Measurements from ENCODE around the gene BBOX1. TPM values are rescaled to one million over a fixed set of nuclear protein-coding genes. Genes with fewer than 3 reads are reported as not detected.
"Not testable (repeated sequence)": the region's sequence is repeated elsewhere in the genome, so short reads cannot be mapped to it uniquely, and the experiment has no call there.

Gene BBOX1
- total and polyA plus RNA-seq, 9 donors = 0.14 to 0.80 (median 0.27) TPM

DNA sequence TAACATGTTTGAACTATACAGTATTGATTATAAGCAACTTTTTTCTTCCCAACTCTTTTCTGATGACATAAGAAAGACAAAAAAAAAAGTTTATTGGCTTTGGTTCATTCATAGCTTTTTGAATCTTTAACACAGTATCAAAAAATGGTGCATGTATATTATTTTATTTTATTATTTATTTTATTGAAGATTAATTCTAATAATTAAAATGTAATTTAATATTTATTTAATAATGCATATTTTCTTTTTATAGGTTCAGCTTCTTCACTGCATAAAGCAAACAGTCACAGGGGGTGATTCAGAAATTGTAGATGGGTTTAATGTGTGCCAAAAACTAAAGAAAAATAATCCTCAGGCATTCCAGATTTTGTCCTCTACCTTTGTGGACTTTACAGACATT is 78.8 kb downstream of the BBOX1 start:
- DNase-seq = no peak
- no peak overlapping the region for H3K4me3 ChIP-seq (ENCODE audit: low read length)
- no peak overlapping the region for H3K27ac ChIP-seq (ENCODE audit: low read length)
- no peaks in the 10 kb centered on the region for H3K4me1 ChIP-seq (ENCODE audit: control insufficient read depth, insufficient read depth, low read length)
- no peaks in the 10 kb centered on the region for H3K27me3 ChIP-seq (ENCODE audit: control insufficient read depth, insufficient read depth, low read length)
- no peaks in the 10 kb centered on the region for H3K36me3 ChIP-seq (ENCODE audit: control insufficient read depth, insufficient read depth, low read length)
- H3K9me3 ChIP-seq (replicated peaks; ENCODE audit: control insufficient read depth, low read depth, low read length) = no peaks in the 10 kb centered on the region

DNA sequence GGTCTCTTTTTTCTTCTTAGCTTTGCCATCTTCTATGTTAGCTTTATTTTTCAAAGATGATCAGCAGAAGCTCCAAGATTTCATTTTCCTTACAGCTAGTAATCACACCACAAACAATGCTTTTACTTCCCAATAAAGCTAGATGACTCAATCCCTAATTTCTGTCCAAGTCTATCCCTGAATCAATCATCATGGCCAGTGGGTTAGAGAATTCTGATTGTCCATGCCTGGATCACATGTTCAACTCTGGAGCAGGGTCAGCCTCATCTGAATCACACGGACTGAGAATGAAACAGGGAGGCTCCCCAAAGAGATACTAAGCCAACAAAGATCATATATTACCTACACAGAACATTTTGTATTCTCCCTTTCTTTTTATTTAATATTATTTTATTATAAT is 79.6 kb downstream of the BBOX1 start:
- no peaks in the 10 kb centered on the region for H3K36me3 ChIP-seq (ENCODE audit: control insufficient read depth, insufficient read depth, low read length)
- WGBS (ENCODE audit: insufficient coverage) = no CpG with 5 or more reads among the region's 1 CpG
- no peaks in the 10 kb centered on the region for H3K9me3 ChIP-seq (replicated peaks; ENCODE audit: control insufficient read depth, low read depth, low read length)
- H3K27me3 ChIP-seq (ENCODE audit: control insufficient read depth, insufficient read depth, low read length) = no peaks in the 10 kb centered on the region
- H3K27ac ChIP-seq (ENCODE audit: low read length) = no peak overlapping the region
- no peak for DNase-seq
- no peaks in the 10 kb centered on the region for H3K4me1 ChIP-seq (ENCODE audit: control insufficient read depth, insufficient read depth, low read length)
- no peak overlapping the region for H3K4me3 ChIP-seq (ENCODE audit: low read length)

DNA sequence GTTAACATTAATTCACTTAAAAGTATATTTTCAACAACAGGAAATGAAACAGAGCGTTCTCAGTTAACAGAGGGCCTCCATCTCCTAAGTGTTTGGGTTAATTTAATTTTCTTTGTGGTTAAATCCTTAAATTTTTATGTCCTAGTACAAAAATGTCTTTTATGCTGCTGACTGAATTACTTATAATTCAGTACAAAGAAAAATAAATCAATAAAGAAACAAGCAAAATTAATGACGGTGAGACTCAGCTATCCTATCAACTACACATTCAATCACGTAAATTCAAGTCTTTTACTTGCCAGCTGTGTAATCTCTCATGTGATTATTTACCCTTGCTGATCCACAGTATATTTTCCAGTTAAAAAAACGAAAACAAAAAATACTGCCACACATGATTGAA is 81.4 kb downstream of the BBOX1 start:
- no peak overlapping the region for H3K4me3 ChIP-seq (ENCODE audit: low read length)
- H3K27ac ChIP-seq (ENCODE audit: low read length) = no peak overlapping the region
- no peaks in the 10 kb centered on the region for H3K9me3 ChIP-seq (replicated peaks; ENCODE audit: control insufficient read depth, low read depth, low read length)
- no CpG with 5 or more reads among the region's 4 CpGs for WGBS (ENCODE audit: insufficient coverage)
- no peaks in the 10 kb centered on the region for H3K36me3 ChIP-seq (ENCODE audit: control insufficient read depth, insufficient read depth, low read length)
- H3K4me1 ChIP-seq (ENCODE audit: control insufficient read depth, insufficient read depth, low read length) = no peaks in the 10 kb centered on the region
- no peaks in the 10 kb centered on the region for H3K27me3 ChIP-seq (ENCODE audit: control insufficient read depth, insufficient read depth, low read length)
- DNase-seq = no peak

DNA sequence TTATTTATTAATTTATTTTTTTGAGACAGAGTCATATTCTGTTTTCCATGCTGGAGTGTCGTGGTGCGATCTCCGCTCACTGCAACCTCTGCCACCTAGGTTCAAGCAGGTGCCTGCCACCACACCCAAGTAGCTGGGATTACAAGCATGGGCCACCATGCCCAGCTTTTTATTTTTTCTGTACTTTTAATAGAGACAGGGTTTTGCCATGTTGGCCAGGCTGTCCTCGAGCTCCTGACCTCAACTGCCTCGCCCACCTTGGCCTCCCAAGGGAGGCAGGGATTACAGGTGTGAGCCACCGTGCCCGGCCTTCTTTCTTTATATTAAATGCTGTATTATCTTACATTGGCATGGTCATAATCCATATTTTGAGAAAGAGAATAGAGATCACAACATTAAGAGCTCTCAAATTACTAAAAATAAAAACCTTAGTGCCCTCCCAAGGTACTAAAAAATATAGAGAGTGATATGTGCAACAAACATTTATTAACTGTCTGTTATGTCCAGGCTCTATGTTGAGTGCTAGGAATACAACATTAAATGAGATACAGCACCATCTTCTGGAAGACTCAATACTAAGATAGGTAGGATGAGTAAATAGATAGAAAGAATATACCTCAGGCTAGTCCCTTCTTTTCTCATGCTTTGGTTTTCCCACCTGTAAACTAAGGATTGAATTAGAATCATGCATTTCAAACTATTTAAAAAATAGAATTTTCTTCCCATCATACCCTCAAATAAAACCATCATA is 84.1 kb downstream of the BBOX1 start:
- Histone ChIP-seq H3K4me1 (ENCODE audit: control insufficient read depth, insufficient read depth, low read length) (no peaks in the 10 kb centered on the region), H3K27me3 (ENCODE audit: control insufficient read depth, insufficient read depth, low read length) (no peaks in the 10 kb centered on the region), H3K9me3 (replicated peaks; ENCODE audit: control insufficient read depth, low read depth, low read length) (no peaks in the 10 kb centered on the region), H3K27ac (ENCODE audit: low read length) (no peak overlapping the region), H3K36me3 (ENCODE audit: control insufficient read depth, insufficient read depth, low read length) (no peaks in the 10 kb centered on the region), H3K4me3 (ENCODE audit: low read length) (no peak overlapping the region)
- 100% methylated on average over 1 of the region's 7 CpGs for WGBS (ENCODE audit: insufficient coverage)
- DNase-seq = peak; percentile 69

DNA sequence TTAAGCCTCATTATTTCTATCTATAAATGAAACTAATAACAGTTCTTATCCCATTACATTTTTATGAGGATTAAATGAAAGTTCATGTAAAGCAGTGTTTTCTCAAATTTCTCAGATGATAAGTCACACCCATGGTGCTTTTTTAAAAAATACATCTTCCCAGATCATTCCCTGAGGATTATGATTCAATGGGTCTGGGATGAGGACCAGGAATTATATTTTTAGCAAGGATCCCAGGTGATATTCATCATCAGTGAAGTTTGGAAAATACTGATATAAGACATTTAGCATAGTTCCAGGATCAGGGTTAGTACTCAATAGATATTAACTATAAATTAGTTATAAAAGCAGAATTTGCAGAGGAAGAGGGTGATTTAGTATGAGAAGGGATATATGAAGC is 89.1 kb downstream of the BBOX1 start:
- Histone ChIP-seq H3K36me3 (ENCODE audit: control insufficient read depth, insufficient read depth, low read length) (no peaks in the 10 kb centered on the region), H3K27me3 (ENCODE audit: control insufficient read depth, insufficient read depth, low read length) (no peaks in the 10 kb centered on the region), H3K4me1 (ENCODE audit: control insufficient read depth, insufficient read depth, low read length) (peaks cover 4% of the 10 kb centered on the region), H3K27ac (ENCODE audit: low read length) (peak overlapping the region; percentile 76), H3K9me3 (replicated peaks; ENCODE audit: control insufficient read depth, low read depth, low read length) (no peaks in the 10 kb centered on the region), H3K4me3 (ENCODE audit: low read length) (no peak overlapping the region)
- DNase-seq = peak; percentile 93

DNA sequence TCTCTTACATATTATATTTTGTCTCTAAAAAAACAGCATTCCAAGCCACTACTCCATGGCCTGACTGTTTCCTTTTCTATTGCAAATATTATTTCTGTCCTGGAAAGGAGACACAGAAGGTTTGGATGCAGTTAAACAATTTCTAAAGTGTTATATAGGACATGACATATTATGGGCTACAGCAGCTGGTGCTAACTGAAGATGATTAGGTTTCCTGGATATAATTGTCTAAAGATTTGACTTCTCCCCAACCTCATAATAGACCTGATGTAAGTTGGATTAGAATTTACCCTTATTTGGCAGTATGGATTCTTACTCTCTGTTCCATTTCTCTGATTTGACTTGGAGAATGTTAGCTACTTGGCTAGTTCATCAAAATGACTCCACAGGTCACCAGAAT is 90.2 kb downstream of the BBOX1 start:
- peaks cover 4% of the 10 kb centered on the region for H3K4me1 ChIP-seq (ENCODE audit: control insufficient read depth, insufficient read depth, low read length)
- H3K27ac ChIP-seq (ENCODE audit: low read length) = peak overlapping the region; percentile 76
- H3K27me3 ChIP-seq (ENCODE audit: control insufficient read depth, insufficient read depth, low read length) = no peaks in the 10 kb centered on the region
- H3K9me3 ChIP-seq (replicated peaks; ENCODE audit: control insufficient read depth, low read depth, low read length) = peaks cover 2% of the 10 kb centered on the region
- no peak overlapping the region for H3K4me3 ChIP-seq (ENCODE audit: low read length)
- DNase-seq = peak; percentile 93
- no peaks in the 10 kb centered on the region for H3K36me3 ChIP-seq (ENCODE audit: control insufficient read depth, insufficient read depth, low read length)

DNA sequence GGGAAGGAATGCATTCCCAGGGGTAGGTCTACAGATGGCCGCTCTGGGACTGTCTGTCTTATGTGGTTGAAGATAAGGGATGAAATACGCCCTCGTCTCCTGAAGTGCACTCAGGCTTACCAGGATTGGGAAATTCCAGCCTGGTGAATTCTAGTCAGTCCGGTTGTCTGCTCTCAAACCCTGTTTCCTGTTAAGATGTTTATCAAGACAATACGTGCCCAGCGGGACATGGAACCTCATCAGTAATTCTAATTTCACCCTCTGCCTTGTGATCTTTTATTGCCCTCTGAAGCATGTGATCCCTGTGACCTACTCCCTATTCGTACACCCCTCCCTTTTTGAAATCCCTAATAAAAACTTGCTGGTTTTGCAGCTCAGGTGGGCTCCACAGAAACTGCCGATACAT is 95.3 kb downstream of the BBOX1 start:
- H3K4me3 ChIP-seq (ENCODE audit: low read length); DNase-seq; H3K9me3 ChIP-seq (replicated peaks; ENCODE audit: control insufficient read depth, low read depth, low read length); H3K36me3 ChIP-seq (ENCODE audit: control insufficient read depth, insufficient read depth, low read length); H3K27ac ChIP-seq (ENCODE audit: low read length); H3K27me3 ChIP-seq (ENCODE audit: control insufficient read depth, insufficient read depth, low read length); H3K4me1 ChIP-seq (ENCODE audit: control insufficient read depth, insufficient read depth, low read length): not testable (repeated sequence)
- WGBS (ENCODE audit: insufficient coverage) = 71% methylated on average over 4 of the region's 8 CpGs

DNA sequence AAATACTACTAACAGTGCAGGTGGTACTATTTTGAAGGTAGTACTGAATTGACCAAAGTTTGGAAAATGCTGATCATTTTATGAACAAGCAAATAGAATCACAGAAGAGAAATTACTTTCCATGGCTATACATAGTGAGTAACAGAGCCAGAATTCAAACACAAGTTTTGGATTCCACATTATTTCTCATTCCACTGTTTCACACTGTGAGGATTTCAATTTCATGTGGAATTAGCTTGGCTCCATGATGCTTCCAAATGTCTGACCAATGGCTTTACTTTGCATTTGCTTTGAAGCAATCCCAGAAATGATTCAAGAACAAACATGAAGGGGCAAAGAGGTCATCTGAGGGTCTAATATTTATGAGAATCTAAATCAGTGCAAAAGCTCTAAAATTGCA is 98.1 kb downstream of the BBOX1 start:
- peaks cover 11% of the 10 kb centered on the region for H3K9me3 ChIP-seq (replicated peaks; ENCODE audit: control insufficient read depth, low read depth, low read length)
- peak; percentile 75 for DNase-seq
- H3K4me3 ChIP-seq (ENCODE audit: low read length) = no peak overlapping the region
- no peaks in the 10 kb centered on the region for H3K4me1 ChIP-seq (ENCODE audit: control insufficient read depth, insufficient read depth, low read length)
- no peaks in the 10 kb centered on the region for H3K36me3 ChIP-seq (ENCODE audit: control insufficient read depth, insufficient read depth, low read length)
- H3K27me3 ChIP-seq (ENCODE audit: control insufficient read depth, insufficient read depth, low read length) = no peaks in the 10 kb centered on the region
- H3K27ac ChIP-seq (ENCODE audit: low read length) = peak overlapping the region; percentile 16

DNA sequence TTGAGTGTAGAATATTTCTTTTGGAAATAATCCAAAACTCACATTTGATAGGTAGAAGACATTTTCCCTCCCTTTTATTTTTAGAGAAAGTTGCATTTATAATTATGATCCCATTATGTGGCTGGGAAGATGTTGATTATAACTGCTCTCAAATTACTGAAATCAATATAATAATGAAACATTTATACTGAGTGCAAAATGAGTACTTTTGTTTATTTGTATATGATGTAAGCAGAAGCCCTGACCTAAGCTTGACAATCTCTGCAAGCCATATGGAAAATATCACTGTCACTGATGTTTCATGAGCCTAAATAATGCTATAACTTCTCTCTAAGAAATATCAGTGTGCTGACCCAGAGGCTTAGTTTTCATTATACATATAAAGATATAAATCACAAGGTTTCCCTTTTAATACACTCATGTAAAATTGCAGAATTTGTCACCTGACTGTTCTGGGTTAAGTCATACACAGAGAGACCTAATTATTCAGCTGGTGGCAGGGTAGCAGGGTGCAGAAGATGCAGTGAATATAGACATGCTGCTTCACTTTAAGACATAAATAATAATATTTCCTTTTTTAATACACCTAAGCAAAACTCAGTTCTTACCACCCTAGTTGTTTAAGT is 99.2 kb downstream of the BBOX1 start:
- Histone ChIP-seq H3K36me3 (ENCODE audit: control insufficient read depth, insufficient read depth, low read length) (no peaks in the 10 kb centered on the region), H3K9me3 (replicated peaks; ENCODE audit: control insufficient read depth, low read depth, low read length) (peaks cover 11% of the 10 kb centered on the region), H3K27me3 (ENCODE audit: control insufficient read depth, insufficient read depth, low read length) (no peaks in the 10 kb centered on the region), H3K4me3 (ENCODE audit: low read length) (no peak overlapping the region), H3K4me1 (ENCODE audit: control insufficient read depth, insufficient read depth, low read length) (no peaks in the 10 kb centered on the region), H3K27ac (ENCODE audit: low read length) (no peak overlapping the region)
- peak; percentile 67 for DNase-seq

DNA sequence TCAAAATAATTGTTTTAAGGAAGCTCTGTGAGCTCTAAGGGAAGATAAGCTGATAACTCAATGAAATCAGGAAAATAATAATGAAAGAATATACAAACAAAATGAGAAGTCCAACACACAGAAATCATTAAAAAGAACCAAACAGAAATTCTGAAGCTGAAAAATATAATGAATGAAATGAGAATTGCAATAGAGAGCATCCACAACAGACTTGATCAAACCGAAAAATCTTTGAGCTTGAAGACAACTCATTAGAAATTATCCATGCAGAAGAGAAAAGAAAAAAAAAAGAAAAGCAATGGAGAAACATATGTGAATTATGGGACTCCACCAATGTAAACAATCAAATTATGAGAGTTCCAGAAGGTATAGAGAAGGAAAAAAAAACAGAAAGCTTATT is 101.0 kb downstream of the BBOX1 start:
- WGBS (ENCODE audit: insufficient coverage) = no CpG with 5 or more reads among the region's 1 CpG
- no peaks in the 10 kb centered on the region for H3K36me3 ChIP-seq (ENCODE audit: control insufficient read depth, insufficient read depth, low read length)
- H3K27ac ChIP-seq (ENCODE audit: low read length) = no peak overlapping the region
- peaks cover 5% of the 10 kb centered on the region for H3K9me3 ChIP-seq (replicated peaks; ENCODE audit: control insufficient read depth, low read depth, low read length)
- no peak for DNase-seq
- H3K4me1 ChIP-seq (ENCODE audit: control insufficient read depth, insufficient read depth, low read length) = no peaks in the 10 kb centered on the region
- H3K27me3 ChIP-seq (ENCODE audit: control insufficient read depth, insufficient read depth, low read length) = no peaks in the 10 kb centered on the region
- no peak overlapping the region for H3K4me3 ChIP-seq (ENCODE audit: low read length)

DNA sequence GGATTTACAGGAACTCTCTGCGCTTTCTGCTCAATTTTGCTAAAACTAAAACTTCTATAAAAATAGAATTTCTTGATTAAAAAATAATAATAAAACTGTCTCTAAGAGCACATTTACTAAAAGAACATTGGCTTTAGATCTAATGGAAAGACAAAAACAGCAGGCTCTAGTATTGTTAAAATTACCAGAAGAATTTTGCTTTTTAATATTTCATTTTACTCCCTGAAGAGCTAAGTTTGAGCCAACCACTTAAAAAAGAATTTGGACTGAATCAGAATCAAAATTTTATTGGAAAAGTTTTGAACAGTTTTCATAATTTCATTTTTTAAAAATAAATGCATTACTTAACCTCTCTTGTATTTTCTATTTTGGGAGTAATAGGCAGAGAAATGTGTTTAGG is 107.3 kb downstream of the BBOX1 start:
- peak; percentile 89 for DNase-seq

More for the DNA sequence above, 107.3 kb downstream of the BBOX1 start:
- Histone ChIP-seq H3K4me3 (ENCODE audit: low read length) (no peak overlapping the region), H3K9me3 (replicated peaks; ENCODE audit: control insufficient read depth, low read depth, low read length) (no peaks in the 10 kb centered on the region), H3K27ac (ENCODE audit: low read length) (peak overlapping the region; percentile 71), H3K27me3 (ENCODE audit: control insufficient read depth, insufficient read depth, low read length) (no peaks in the 10 kb centered on the region), H3K36me3 (ENCODE audit: control insufficient read depth, insufficient read depth, low read length) (no peaks in the 10 kb centered on the region), H3K4me1 (ENCODE audit: control insufficient read depth, insufficient read depth, low read length) (no peaks in the 10 kb centered on the region)
- no CpG with 5 or more reads among the region's 1 CpG for WGBS (ENCODE audit: insufficient coverage)
